Sciatic nerve (tissue), 2 donors: Measurements from ENCODE around the gene KCNJ16. TPM values are rescaled to one million over a fixed set of nuclear protein-coding genes. Genes with fewer than 3 reads are reported as not detected.

Source experiments
- ATAC-seq: fragments of 200-7000 bp; cut with Tn5 transposase; one replicate; pipeline ENCODE4 v1.9.1; 2020; ENCODE audit warnings: mild to moderate bottlenecking, moderate library complexity
- DNase-seq: peaks from one replicate; pipeline ENCODE4 v3.0.0-alpha.2; 2020; ENCODE audit warnings: low spot score
- intact Hi-C: fragments of 100-400 bp; cut with DNase I; formaldehyde crosslinking; loops from one replicate; pipeline ENCODE4 v1.14.2; 2022
- total RNA-seq: library from RNA; stranded (reverse); fragmentation: NEBNext Ultra II Directional; extraction: Animal tissue kit (Norgen Biotek cat#: 25700); gene quantifications from one replicate; pipeline ENCODE4 v1.2.1, GENCODE V29; 2021
- donor health status: DM: no; HTN: no; CAD: no.
- donor health status: DM: no; HTN: no; CAD: no.

Gene KCNJ16
- total RNA-seq, 1 donor from 2014 or later = 10.3 TPM

DNA sequence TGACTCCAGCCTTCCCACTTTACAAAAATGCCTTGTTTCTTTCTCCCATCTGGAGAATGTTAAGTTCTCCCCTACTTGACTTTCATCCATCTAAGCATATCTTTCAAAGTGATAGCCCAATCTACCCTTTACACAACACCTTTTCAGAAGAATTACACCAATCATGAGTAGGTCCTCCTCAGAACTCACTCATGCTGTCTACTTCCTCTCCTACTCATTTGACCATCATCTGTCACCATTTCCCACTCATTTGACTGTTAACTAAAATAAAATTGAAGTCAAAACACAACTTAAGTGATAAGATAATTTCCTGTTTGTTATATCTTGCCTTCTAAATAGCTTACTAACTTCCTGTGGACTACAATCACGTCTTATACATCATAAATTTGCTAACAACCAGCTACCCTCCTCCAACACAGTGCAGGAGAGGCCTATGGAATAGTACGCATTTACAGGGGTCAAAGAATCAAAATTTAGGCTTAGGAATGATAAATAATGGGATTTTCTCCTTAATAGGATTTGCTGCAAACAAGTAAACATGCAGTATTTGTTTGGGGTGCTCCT lies 16.1 kb downstream of the KCNJ16 start:
- no peak for DNase-seq
- intact Hi-C loops = no loop called here
- ATAC-seq = no peak

DNA sequence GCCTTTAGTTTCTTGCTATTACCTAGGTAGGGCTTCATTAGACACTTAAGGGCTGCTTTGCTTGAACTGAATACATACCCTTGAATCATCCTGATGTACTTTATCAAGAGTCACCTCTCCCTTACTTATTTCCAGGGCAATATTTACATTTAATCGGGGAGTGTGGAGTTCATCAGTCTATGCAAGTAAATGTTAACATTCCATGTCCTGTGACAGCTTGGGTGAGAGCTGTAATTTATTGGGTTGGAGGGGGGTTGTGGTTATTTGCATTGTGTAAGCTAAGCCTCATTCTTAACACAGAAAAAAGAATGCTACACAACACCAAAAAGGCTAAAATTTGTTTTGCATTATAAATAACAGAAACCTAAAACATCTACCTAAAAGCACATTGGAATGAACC lies 16.7 kb downstream of the KCNJ16 start:
- DNase-seq (no peak), ATAC-seq (no peak)
- intact Hi-C loops = no loop called here

DNA sequence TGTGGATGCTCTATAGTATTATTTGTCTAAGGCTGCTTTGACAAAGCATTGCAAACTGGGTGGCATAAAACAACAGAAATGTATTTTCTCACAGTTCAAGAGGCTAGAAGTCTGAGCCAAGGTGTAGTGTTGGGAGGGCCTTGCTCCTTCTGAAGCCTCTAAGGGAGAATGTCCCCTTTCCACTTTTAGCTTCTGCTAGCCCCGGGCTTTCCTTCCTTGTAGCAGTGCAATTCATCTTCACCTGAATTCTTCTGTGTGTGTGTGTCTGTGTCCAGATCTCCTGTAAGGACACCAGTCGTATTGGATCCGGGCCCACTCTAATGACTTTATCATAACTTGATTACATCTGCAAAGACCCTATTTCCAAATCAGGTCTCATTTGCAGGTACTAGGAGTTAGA lies 18.1 kb downstream of the KCNJ16 start:
- intact Hi-C loops = no loop called here
- no peak for ATAC-seq

DNA sequence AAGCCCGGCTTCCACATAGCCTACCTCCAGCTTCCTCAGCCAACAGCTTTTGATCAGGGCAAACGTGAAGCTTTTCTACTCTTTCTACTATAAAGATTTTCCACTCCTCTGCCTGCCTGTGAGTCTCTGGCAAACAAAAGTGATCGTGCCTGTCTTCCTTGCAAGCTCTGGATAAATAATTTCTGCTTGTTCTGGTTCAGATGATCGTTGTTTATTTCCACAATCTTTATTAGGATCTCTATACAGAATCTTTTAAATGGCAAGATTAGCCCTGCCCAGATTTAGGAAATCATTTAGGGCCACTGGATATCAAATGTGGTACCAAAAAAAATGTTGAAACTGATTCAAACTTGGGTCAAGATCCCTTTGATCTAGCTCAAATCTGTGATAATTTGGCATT lies 20.4 kb downstream of the KCNJ16 start:
- ATAC-seq = no peak
- DNase-seq = no peak
- intact Hi-C loops = no loop called here

More for the DNA sequence above, 18.1 kb downstream of the KCNJ16 start:
- no peak for DNase-seq

DNA sequence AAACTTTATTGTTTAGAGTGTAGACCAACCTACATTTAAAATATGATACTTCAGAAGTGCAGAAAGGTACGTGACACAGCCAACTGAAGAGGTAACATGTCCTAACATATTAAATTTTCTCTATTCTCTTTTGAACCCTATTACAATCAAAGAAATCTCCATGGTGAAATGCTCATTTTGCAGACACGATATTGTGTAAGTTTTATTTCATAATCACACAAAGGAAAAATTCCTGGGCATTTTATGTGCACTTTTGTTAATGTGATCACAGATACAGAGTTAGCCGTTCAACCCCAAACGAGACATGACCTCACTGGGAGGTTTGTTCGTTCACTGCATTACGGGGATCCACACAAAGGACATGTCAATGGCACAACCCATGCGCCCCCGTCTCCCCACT lies 21.8 kb downstream of the KCNJ16 start:
- DNase-seq (no peak), ATAC-seq (no peak)
- intact Hi-C loops = no loop called here

DNA sequence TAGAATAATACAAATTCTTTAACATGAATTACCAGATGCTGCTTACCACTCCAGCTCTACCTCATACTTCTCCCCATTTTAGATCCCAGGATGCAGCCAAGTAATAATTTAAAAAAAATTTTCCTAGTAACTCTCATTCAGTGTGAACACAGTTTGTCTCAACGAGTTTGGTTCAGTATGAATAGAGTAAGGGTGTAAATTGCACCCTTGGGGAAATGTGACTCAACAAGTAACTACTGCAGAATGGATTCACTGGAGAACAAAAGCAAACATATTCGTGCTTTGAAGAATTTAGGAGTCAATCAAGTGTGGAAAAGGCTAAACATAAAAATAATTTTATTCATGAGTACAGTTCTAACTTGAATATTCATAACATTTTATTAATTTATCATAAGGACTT lies 23.0 kb downstream of the KCNJ16 start:
- ATAC-seq (no peak), DNase-seq (no peak)
- intact Hi-C loops = no loop called here

DNA sequence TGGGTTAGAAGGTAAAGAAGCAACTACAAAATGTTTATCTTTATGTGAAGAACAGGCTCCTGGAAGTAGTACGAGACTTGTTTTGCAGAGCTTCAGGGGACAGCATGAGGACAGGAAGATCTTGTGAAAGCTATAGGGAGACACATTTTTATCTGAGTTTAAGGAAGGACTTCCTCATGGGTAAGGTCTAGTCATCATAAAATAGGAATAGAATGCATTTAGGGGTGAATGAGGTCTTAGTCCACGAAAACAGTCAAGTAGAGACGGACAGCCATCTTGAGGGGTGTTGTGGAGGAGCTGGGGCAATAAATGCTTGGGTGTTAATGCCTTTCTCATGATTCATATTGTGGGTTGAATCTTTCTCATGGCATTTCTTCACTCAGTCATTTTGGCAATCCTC lies 24.3 kb downstream of the KCNJ16 start:
- ATAC-seq (no peak), DNase-seq (no peak)
- intact Hi-C loops = no loop called here

DNA sequence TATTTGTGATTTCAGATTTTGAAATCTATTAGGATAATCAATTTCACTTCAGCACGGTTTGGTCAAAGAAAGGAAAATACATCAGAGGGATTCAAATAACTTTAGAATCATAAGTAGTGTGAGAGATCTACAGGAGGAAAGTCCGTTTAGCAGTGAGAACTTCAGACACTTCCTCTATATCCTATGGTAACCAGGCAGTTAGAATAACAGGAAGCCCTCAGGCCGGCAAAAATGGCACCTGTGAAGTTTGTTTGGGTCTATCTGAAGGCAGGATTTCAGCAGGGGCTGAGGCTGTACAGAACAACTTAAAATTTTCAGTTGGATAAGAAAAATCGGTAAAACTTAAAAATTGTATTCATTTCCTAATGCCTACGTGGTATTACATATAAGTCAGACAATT lies 24.9 kb downstream of the KCNJ16 start:
- DNase-seq (no peak), ATAC-seq (no peak)
- intact Hi-C loops = no loop called here

DNA sequence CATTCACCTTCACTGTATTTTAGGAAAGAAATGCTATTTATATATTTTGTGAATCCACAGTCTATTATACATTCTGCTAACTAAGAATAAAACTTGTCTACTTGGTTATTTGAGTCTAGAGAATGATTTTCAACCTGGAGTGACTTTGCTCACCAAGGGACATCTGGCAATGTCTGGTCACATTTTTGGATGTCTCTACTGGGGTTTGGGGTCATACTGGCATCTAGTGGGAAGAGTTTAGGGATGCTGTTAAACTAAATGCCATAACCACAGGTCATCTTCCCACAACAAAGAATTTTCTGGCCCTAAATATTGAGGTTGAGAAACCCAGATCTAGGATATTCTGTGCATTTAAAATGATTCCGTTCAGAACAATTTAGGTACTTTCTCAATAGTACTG lies 26.0 kb downstream of the KCNJ16 start:
- no peak for DNase-seq
- ATAC-seq = no peak

DNA sequence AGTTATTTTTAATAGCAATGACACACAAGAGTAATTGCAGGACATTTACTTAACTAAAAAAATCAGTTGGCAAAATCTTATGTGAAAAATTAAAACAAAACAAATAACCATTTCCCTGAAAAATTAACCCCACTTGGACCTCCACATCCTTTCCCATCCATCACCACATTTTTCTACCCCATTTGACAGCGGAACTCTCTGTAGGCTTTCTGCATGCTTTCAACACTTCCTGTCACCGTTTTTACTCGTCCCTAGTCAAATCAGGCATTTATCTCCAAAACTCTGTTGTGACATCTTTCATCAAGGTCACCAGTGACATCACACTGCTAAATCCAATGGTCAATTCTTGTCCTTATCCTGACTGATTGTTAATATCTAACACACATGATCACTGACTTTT lies 27.5 kb downstream of the KCNJ16 start:
- ATAC-seq = no peak

More for the DNA sequence above, 26.0 kb downstream of the KCNJ16 start:
- intact Hi-C loops = no loop called here

DNA sequence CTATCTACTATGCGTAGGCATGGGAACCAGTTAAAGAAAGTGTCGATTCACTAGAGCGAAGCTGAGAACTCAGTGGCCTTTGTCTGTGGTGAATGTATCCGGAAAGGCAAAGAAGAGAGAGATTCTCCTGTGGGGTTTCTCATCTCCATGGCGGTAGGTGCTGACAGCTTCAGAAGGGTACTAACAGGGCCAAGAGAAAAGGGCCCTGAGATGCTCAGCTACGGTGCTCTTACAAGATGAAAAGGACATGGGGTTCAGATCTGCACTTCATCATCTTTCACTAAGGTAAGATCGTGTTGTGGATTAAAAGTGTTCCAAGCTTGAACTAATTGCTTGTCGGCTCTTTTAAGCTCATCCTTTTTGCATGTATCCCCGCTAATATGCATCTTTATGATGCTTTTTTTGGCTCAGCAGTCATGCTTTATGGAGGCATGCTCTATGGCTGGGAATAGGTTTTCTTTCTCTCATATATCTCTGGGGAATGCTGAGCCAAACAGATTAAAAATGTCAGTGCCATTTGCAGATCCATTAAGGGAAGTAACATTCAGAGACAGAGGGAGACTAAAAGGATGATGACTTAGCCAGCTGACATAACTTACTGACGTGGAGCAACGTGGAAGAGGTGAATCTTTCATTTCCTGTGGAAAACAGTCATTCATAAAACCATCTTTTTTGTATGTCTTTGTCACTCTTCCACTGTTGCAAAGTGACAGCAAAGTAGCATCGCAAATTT lies 29.9 kb downstream of the KCNJ16 start:
- intact Hi-C loops = no loop called here
- no peak for DNase-seq

More for the DNA sequence above, 27.5 kb downstream of the KCNJ16 start:
- DNase-seq = no peak
- intact Hi-C loops = no loop called here

DNA sequence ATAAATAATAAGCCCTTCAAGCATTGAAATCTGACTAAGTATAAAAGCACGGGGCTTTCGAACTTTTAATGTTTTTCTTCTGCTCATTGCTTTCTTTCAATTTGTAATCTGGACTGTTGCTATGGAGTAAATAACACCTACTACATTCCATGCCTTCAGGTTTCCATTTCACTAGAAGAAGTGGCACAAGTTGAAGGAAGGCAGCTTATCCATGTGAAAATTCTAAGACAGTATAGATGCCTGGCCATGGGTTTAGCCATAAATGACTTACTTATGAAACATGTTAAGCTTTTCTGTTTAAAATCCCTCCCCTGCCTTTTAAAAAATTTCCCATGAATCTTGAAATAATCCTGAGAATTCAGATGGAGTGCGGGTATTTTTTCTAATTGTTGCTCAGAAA lies 30.6 kb downstream of the KCNJ16 start:
- DNase-seq (no peak), ATAC-seq (no peak)
- intact Hi-C loops = no loop called here

More for the DNA sequence above, 29.9 kb downstream of the KCNJ16 start:
- no peak for ATAC-seq

DNA sequence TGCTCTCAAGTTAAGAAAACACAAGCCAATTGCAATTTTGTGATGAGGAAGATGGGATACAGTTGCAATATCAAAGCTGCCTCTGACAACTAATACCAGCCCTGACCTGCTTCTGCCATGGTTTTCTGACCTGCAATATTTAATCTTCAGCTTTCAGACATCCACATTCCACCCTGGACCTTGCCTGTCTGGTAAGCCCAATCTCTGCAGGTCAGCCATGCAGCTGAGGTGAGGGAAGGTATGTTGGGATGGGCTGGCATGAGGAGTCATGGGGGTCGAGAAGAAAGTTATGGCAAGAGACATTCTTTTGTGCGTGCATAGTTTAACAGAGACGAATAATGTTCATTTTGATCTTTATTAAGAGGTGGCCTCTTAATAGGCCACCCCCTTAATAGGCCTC lies 31.5 kb downstream of the KCNJ16 start:
- intact Hi-C loops = no loop called here
- DNase-seq = no peak
- no peak for ATAC-seq

DNA sequence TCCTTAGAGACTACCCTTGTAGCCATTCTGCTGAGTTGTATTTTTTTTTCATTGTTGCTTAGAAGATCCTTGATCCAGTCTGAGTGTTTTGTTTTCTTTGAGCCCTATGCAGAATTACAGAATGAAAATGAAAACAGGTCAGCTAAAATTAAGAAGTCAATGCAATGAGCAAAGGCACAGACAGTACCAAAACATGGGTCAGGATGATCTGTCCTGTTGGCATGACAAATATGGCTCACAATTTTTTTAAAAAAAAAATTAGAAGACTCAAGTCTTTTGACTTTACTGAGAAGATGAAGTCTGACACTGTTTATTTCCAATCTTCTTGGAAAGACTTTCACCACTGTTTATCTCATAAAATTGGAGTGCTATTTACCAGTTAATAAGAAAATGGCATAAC lies 32.4 kb downstream of the KCNJ16 start:
- no peak for DNase-seq
- intact Hi-C loops = no loop called here
- no peak for ATAC-seq

DNA sequence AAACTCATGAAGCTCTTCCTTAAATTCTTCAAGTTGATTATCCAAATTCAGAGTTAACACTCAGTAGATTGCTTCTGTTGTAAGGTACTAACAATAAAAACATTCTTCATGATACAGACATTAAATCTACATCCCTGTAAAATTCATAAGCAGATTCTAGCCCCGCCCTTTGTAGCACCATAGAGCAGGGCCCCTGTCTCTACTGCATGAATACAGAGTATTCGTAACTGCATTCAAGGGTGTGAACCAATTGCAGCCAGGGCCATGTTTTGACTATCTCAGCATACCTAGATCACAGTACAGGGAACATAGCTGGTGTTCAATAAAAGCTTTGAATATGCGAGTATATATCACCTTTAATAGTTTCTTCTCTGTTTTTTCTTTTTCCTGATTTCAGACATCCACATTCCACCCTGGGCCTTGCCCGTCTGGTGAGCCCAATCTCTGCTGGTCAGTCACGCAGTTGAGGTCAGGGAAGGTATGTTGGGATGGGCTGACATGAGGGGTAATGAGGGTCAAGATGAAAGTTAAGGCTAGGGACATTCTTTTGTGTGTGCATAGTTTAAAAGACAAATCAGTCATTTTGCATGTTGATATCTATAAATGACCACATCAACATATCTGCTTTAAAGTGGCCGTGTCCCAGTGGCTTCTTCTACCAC lies 33.0 kb downstream of the KCNJ16 start:
- intact Hi-C loops = no loop called here
- DNase-seq (no peak), ATAC-seq (peak; percentile 48)

DNA sequence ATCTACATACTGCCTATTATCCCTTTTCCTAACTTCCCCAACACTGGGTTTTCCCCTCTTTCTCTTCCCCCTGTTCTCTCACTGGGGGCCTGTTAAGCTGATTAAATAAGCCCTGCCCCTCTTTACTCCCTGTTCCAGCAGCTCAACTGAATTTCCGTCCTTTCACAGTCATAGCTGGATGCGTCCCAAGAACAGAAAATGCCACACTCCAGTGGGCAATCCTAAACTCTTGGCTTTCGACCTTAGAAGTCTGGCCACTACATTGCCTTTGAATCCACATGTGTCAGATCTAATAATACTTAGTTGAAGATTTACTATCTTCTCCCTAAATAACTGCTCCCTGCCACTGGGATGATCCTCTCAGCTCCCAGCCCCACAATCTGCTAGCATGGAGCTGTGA lies 34.5 kb downstream of the KCNJ16 start:
- ATAC-seq = peak; percentile 50
- intact Hi-C loops = no loop called here
- no peak for DNase-seq

DNA sequence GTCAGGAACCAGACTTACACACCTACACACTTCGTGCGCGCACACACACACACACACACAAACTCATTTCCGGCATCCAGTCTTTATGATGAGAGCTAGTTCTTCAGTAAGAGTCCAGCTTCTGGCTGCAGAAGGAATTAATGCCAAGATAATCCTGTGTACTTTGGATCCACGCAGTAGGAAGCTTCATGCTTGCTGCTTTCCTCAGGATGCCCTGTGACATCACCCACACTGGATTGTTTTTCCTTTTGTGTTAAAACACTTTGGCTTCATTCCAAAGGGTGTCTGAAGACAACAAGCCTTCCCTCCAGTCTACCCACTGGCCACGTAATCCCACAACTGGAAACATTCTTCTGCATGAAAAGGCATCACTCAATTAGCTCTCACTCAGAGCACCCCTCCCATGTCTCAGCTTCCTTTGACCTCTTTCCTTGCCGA lies 35.4 kb downstream of the KCNJ16 start:
- intact Hi-C loops = no loop called here
- DNase-seq = no peak
- peak; percentile 70 for ATAC-seq

DNA sequence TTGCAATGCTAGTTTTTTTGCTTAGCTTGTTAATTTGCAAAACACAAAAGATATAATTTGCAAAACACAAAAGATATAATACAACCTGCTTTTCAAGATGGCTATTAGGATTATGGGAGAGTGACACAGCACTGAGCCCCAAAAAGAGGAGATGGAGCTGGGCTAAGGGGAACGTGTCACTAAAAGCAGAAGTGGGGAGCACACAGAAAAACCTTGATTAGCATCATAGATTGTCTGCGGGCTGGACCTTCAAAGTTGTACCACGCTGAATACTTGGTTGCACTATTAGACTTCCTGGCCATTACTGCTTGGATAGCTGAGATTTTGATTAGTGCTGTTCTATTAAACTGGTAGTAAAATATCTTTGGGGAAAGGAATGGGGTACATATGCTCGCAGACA lies 36.2 kb downstream of the KCNJ16 start:
- ATAC-seq (no peak), DNase-seq (no peak)

DNA sequence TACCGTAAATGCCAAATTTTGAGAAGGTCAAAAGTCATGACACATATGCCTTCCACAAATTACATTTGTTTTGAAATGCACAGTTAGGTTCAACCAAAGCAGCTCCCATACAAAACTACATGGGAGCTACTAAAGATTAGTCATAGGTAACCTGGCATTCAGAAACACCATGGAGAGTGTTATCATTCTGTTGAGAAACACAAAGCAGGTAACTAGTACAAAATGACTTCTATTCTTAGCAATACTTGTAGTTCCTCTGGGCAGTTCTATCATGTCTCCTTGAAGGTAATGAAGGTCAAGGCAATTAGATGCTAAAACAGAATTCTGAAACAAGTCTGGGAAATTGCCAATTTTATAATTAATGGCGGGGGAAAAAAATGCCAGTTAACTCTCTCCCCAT lies 39.4 kb downstream of the KCNJ16 start:
- ATAC-seq (no peak), DNase-seq (no peak)
- intact Hi-C loops = no loop called here

More for the DNA sequence above, 36.2 kb downstream of the KCNJ16 start:
- intact Hi-C loops = no loop called here

DNA sequence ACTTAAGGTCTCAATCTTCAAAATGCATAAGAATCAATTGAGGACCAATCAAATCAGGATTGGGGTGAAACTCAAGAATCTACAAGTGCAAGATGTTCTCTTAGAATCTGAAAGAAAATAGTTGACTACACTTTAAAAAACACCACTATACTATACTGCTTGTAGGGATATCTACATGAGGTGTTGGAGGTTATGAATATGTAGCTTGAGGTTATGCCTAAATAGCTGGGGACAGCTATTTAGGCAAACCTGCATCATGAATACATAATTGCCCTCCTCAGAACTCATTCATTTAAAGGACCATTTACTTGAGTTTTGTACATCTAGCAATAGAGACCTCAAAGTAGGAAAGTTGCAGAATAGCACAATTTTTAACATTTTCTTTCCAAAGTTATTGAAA lies 40.1 kb downstream of the KCNJ16 start:
- intact Hi-C loops = no loop called here
- DNase-seq = no peak
- ATAC-seq = no peak
